Measurements from ENCODE around the gene PLEKHG5.

DNA sequence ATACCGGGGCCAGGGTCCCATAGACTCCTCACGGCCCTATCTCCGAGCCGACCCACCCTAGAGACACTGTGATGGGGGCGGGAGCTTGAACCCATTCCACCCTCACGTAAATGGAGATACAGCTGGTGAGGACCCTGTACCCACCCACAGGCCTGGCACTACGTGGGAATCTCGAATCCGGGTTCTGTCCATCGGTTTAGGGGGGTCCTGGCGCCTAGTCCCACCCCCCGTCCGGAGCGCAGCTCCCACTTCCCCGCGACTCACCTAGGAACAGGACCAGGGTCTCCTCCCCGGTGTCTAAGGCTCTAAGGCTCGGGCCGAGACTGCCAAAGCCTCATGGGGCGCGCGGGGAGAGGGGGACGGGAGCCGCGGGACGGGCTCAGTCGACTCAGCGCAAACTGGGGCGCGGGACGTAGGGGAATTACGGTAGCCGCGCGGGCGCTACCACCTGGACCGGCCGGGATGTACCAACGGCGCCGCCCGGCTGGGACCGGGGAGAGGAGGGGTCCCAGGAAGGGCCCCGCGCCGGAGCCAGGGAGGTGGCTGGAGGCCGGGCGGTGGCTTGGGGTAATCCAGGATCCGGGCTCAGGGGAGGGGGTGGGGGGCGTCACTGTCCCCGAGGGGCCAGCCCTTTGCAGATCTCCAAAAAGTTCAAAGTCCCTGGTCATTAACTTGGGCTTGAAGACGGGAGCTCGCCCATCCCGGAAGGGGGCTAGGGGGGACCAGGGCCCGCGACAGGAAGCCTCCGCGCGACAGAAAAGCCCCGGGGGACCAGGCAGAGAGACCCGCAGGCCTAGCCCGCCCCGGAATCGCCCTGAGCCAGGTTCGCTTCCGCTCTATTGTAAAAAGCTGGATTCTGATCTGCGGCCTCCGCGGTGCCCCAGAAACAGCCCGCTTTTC, 1.0 kb downstream of the PLEKHG5 start:
- TF ChIP-seq CTCF (IDR thresholded peaks at IDR 0.05 in 4 of 5, conservative IDR thresholded peaks at IDR 0.05 in 1 of 5) (no peak), POLR2A (IDR thresholded peaks at IDR 0.05) (no peak)
